Measurements from ENCODE around the gene ZDHHC18. TPM values are rescaled to one million over a fixed set of nuclear protein-coding genes. Genes with fewer than 3 reads are reported as not detected.

Gene ZDHHC18
- total RNA-seq, 3 donors from 2014 or later: 12.3 to 35.4 (median 16.4) TPM

- no peak for DNase-seq (ENCODE audit: low spot score in 2 of 2)
- H3K4me1 ChIP-seq: no peaks in the 10 kb centered on the region
- H3K27ac ChIP-seq: peak overlapping the region in 1 of 2 donors; percentile 19
- H3K9me3 ChIP-seq: no peaks in the 10 kb centered on the region
- TF ChIP-seq POLR2AphosphoS5 (IDR thresholded peaks at IDR 0.05) (no peak), POLR2A (IDR thresholded peaks at IDR 0.05) (no peak), CTCF (IDR thresholded peaks at IDR 0.05) (no peak)
- H3K27me3 ChIP-seq: no peaks in the 10 kb centered on the region
- intact Hi-C loops (cut with DNase I; ENCODE audit: low total_unique reads): no loop called here
- H3K4me3 ChIP-seq: no peak overlapping the region
- H3K36me3 ChIP-seq: no peaks in the 10 kb centered on the region
Observed at GRCh38 chr1:26858891-26859640, 32.6 kb downstream of the ZDHHC18 start.

GRCh38 chr1:26861286-26861701 lies 34.8 kb downstream of the ZDHHC18 start:
- peak overlapping the region; percentile 89 to 99 for H3K27ac ChIP-seq
- no peak for TF ChIP-seq POLR2A (IDR thresholded peaks at IDR 0.05)
- no peak for TF ChIP-seq POLR2AphosphoS5 (IDR thresholded peaks at IDR 0.05)
- TF ChIP-seq CTCF (IDR thresholded peaks at IDR 0.05): no peak
- H3K4me1 ChIP-seq: no peaks in the 10 kb centered on the region

DNA sequence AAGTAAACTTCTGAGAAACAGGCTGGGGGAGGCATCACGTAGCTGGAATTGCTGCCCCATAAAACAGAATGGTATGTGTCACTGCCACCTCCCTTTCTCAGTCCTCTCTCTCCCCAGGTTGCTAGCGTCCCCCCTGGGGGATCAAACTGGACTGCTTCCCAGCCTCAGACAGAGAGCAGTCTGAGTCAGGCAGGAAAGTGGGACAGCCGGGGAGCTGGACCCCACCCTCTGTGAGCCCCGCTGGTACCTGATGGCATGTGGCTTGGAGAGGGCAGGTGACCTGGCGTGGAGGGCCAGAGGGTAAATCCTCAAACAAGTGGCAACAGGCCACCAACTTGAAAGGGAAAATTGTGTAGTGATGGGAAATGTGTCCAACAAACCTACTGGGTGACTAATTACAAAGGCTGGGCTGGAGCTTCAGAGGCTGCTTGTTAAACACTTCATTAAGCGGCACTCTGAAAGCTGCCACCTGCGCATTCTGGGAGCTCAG lies 35.4 kb downstream of the ZDHHC18 start:
- Histone ChIP-seq H3K9me3 (no peaks in the 10 kb centered on the region), H3K36me3 (no peaks in the 10 kb centered on the region), H3K4me1 (no peaks in the 10 kb centered on the region), H3K4me3 (no peak overlapping the region), H3K27me3 (no peaks in the 10 kb centered on the region), H3K27ac (peak overlapping the region; percentile 89 to 99)
- peak in 1 of 2 donors; percentile 29 for DNase-seq (ENCODE audit: low spot score in 2 of 2)
- TF ChIP-seq CTCF (IDR thresholded peaks at IDR 0.05) (no peak), POLR2A (IDR thresholded peaks at IDR 0.05) (no peak), POLR2AphosphoS5 (IDR thresholded peaks at IDR 0.05) (peak in 1 of 3 donors; percentile 16)
- intact Hi-C loops (cut with DNase I; ENCODE audit: low total_unique reads): no loop called here

More at GRCh38 chr1:26861286-26861701, 34.8 kb downstream of the ZDHHC18 start:
- DNase-seq (ENCODE audit: low spot score in 2 of 2): no peak
- H3K27me3 ChIP-seq: no peaks in the 10 kb centered on the region
- no peaks in the 10 kb centered on the region for H3K36me3 ChIP-seq
- intact Hi-C loops (cut with DNase I; ENCODE audit: low total_unique reads): no loop called here
- H3K9me3 ChIP-seq: no peaks in the 10 kb centered on the region
- no peak overlapping the region for H3K4me3 ChIP-seq

- no peaks in the 10 kb centered on the region for H3K36me3 ChIP-seq
- H3K9me3 ChIP-seq: no peaks in the 10 kb centered on the region
- TF ChIP-seq POLR2A (IDR thresholded peaks at IDR 0.05) (peak; percentile 62), POLR2AphosphoS5 (IDR thresholded peaks at IDR 0.05) (peak; percentile 8 to 70 (median 30)), CTCF (IDR thresholded peaks at IDR 0.05) (peak; percentile 21 to 68 (median 35))
- intact Hi-C loops (cut with DNase I; ENCODE audit: low total_unique reads): no loop called here
- no peaks in the 10 kb centered on the region for H3K4me1 ChIP-seq
- H3K4me3 ChIP-seq: peak within 1 kb of the TSS; percentile 51 to 68 (median 66)
- DNase-seq (ENCODE audit: low spot score in 2 of 2): peak; percentile 76 to 88
- H3K27ac ChIP-seq: peak within 1 kb of the TSS; percentile 89 to 99
- H3K27me3 ChIP-seq: no peaks in the 10 kb centered on the region
Observed at GRCh38 chr1:26862781-26863684, 36.5 kb downstream of the ZDHHC18 start, which contains the start of gene SFN. SFN (plus strand) TSS chr1:26863149; CDS start chr1:26863213, 64 bp downstream.

Measured in breast epithelium (tissue), 4 donors.